GM12878 (cell line): ENCODE data around the gene SOX3. TPM values are rescaled to one million over a fixed set of nuclear protein-coding genes. Genes with fewer than 3 reads are reported as not detected.

ENCODE experiments used
- ATAC-seq: fragments of 200-7000 bp; cut with Tn5 transposase; 3 replicates; pipeline ENCODE4 v1.9.1; 2020; ENCODE audit warnings: mild to moderate bottlenecking, moderate library complexity
- BruUV-seq: library from RNA; stranded (reverse); fragments of 400-500 nt; replicated peaks from 2 replicates; lab custom pipeline; 2021; lab: Mats Ljungman, UMichigan
- CTCF ChIA-PET: fragments of 300-600 bp; sonication (Branson Sonifier 250); formaldehyde crosslinking; extraction: SDS; loops from one replicate; lab custom pipeline; 2021; ENCODE audit warnings: inconsistent platforms; lab: Yijun Ruan, JAX
- POLR2A ChIA-PET: fragments of 350-600 bp; formaldehyde crosslinking; extraction: SDS; loops from one replicate; lab custom pipeline; 2021; ENCODE audit warnings: inconsistent platforms; lab: Charles Lee
- RAD21 ChIA-PET: fragments of 300-600 bp; sonication (Branson Sonifier 250); formaldehyde crosslinking; loops from one replicate; lab custom pipeline; 2023; ENCODE audit warnings: antibody characterized with exemption; ENCODE audit not compliant: unreplicated experiment; lab: Charles Lee
- SMC1A ChIA-PET: fragments of 300-600 bp; sonication (Branson Sonifier 250); formaldehyde crosslinking; loops from one replicate; lab custom pipeline; 2023; ENCODE audit not compliant: unreplicated experiment, uncharacterized antibody; lab: Charles Lee
- DNase-seq: peaks from one replicate; pipeline ENCODE4 v3.0.0-alpha.2; 2011; ENCODE audit warnings: low read depth, low spot score
- FAIRE-seq: peaks from 3 replicates; lab custom pipeline; 2011; peaks lifted over from hg19 to GRCh38; lab: Jason Lieb, UNC
- H2AFZ ChIP-seq: 2 replicates; pipeline ENCODE4 v1.6.0; 2011; ENCODE audit warnings: low read depth, low read length, control low read depth; ENCODE audit not compliant: control insufficient read depth
- H3K27ac ChIP-seq: 2 replicates; pipeline ENCODE4 v1.5.1; 2011; ENCODE audit warnings: control low read depth; ENCODE audit not compliant: control insufficient read depth, insufficient read depth
- H3K27me3 ChIP-seq, 2 experiments: replicated peaks in 1 of 2; 2 replicates each; pipeline versions ENCODE4 v1.6.0 to v1.6.1; 2011; ENCODE audit warnings: low read length in 1 of 2; ENCODE audit not compliant: control insufficient read depth in 2 of 2, insufficient read depth in 2 of 2
- H3K36me3 ChIP-seq, 2 experiments: 2 replicates each; pipeline ENCODE4 v1.5.1; 2011; ENCODE audit warnings: low read length in 1 of 2; ENCODE audit not compliant: control insufficient read depth in 2 of 2, insufficient read depth in 2 of 2
- H3K4me1 ChIP-seq: 2 replicates; pipeline ENCODE4 v1.6.1; 2011; ENCODE audit warnings: mild to moderate bottlenecking, low read length, moderate library complexity, mixed read lengths; ENCODE audit not compliant: control insufficient read depth, insufficient read depth
- H3K4me2 ChIP-seq: 2 replicates; pipeline ENCODE4 v1.6.0; 2011; ENCODE audit warnings: control low read depth; ENCODE audit not compliant: control insufficient read depth, insufficient read depth
- H3K4me3 ChIP-seq: fragments of 200-600 bp; sonication (generic); 2 replicates; pipeline ENCODE4 v1.5.1; 2016
- H3K79me2 ChIP-seq: 2 replicates; pipeline ENCODE4 v1.6.0; 2011; ENCODE audit warnings: low read length; ENCODE audit not compliant: control insufficient read depth, insufficient read depth
- H3K9ac ChIP-seq: 2 replicates; pipeline ENCODE4 v1.8.0; 2011; ENCODE audit warnings: low read length, control low read depth, mixed read lengths; ENCODE audit not compliant: control insufficient read depth, insufficient read depth
- H3K9me3 ChIP-seq: replicated peaks from 3 replicates; pipeline ENCODE4 v1.5.1; 2011; ENCODE audit warnings: mild to moderate bottlenecking, low read length; ENCODE audit not compliant: control insufficient read depth, insufficient read depth
- H4K20me1 ChIP-seq: 2 replicates; pipeline ENCODE4 v1.6.0; 2011; ENCODE audit not compliant: control insufficient read depth, insufficient read depth
- CREM ChIP-seq: IDR thresholded peaks from 2 replicates; pipeline ENCODE4 v1.6.1; 2014; ENCODE audit warnings: antibody characterized with exemption, low read depth
- EED ChIP-seq: sonication (generic); IDR thresholded peaks from 2 replicates; pipeline ENCODE4 v1.6.1; 2016; ENCODE audit warnings: antibody characterized with exemption, low read depth
- HDAC6 ChIP-seq: fragments of 200-600 bp; sonication (generic); IDR thresholded peaks from one replicate; pipeline ENCODE4 v1.8.0; 2017; ENCODE audit warnings: antibody characterized with exemption; ENCODE audit not compliant: unreplicated experiment
- IKZF2 ChIP-seq, 2 experiments: fragments of 450-650 bp; IDR thresholded peaks; 2 replicates each; pipeline ENCODE4 v1.6.1; 2017; ENCODE audit warnings: mild to moderate bottlenecking in 2 of 2, moderate library complexity in 2 of 2
- NFXL1 ChIP-seq: fragments of 450-650 bp; IDR thresholded peaks from 2 replicates; pipeline ENCODE4 v1.6.1; 2017; ENCODE audit warnings: antibody characterized with exemption, mild to moderate bottlenecking, borderline replicate concordance
- RAD51 ChIP-seq: fragments of 450-650 bp; IDR thresholded peaks from 2 replicates; pipeline ENCODE4 v1.6.1; 2016; ENCODE audit warnings: moderate library complexity, mild to moderate bottlenecking, inconsistent platforms
- RELA ChIP-seq: fragments of 450-650 bp; IDR thresholded peaks from 2 replicates; pipeline ENCODE4 v1.8.0; 2014; ENCODE audit warnings: borderline replicate concordance; ENCODE audit not compliant: partially characterized antibody
- SMC3 ChIP-seq: IDR thresholded peaks from 2 replicates; pipeline ENCODE4 v1.6.1; 2011; ENCODE audit warnings: low read length, improper control_type of control experiment, borderline replicate concordance
- TCF7 ChIP-seq: IDR thresholded peaks from 2 replicates; pipeline ENCODE4 v1.6.1; 2014; ENCODE audit warnings: antibody characterized with exemption, borderline replicate concordance
- WGBS: methylation state at CpG from one replicate; pipeline ENCODE4 v1.1.6; 2016; ENCODE audit warnings: low lambda C conversion rate; ENCODE audit not compliant: insufficient replicate concordance, insufficient coverage; ENCODE audit errors: missing lambda C conversion rate; 5-methylcytosine and 5-hydroxymethylcytosine counted together
- in situ Hi-C: fragments of 300-500 bp; cut with MboI; formaldehyde crosslinking; loops from 9 replicates; pipeline ENCODE4 v1.14.3; 2018; ENCODE audit warnings: mixed read lengths
- intact Hi-C: fragments of 100-400 bp; cut with micrococcal nuclease; formaldehyde crosslinking; loops from one replicate; pipeline ENCODE4 v1.14.2; 2022; ENCODE audit not compliant: unreplicated experiment
- polyA plus RNA-seq, 11 experiments: library from polyadenylated mRNA; depleted of rRNA in 4 of 11; unstranded in 6 of 11; stranded (reverse) in 5 of 11; fragments of >200 nt; fragmentation: Nextera tagmentation in 4 of 11; fragmentation: Illumina TruSeq in 1 of 11; extraction: Ambion mirVana in 4 of 11; extraction: Trizol in 1 of 11; gene quantifications; 1 replicate in 1 of 11; 2 replicates in 10 of 11; pipeline versions ENCODE4 v1.2.1 to v1.2.3, GENCODE V29; 2011 to 2016; ENCODE audit warnings: inconsistent platforms in 2 of 11, missing spikeins in 2 of 11, low read depth in 1 of 11
- total RNA-seq, 4 experiments: library from RNA; depleted of rRNA in 3 of 4; stranded (reverse); fragments of >200 nt in 3 of 4; fragmentation: Illumina TruSeq in 1 of 4; extraction: Trizol in 1 of 4; gene quantifications; 2 replicates each; pipeline versions ENCODE4 v1.2.1 to v1.2.3, GENCODE V29; 2013 to 2021
- TF ChIP-seq, protein P1 (sequence below), 3 experiments: IDR thresholded peaks in 2 of 3; conservative IDR thresholded peaks in 1 of 3; 2 replicates each; pipeline ENCODE4 v1.5.1; 2011; ENCODE audit warnings: low read depth in 3 of 3, low read length in 3 of 3, mild to moderate bottlenecking in 3 of 3, control low read depth in 2 of 3, moderate library complexity in 2 of 3, inconsistent platforms in 1 of 3, mixed read lengths in 1 of 3; ENCODE audit not compliant: control insufficient read depth in 2 of 3, insufficient read depth in 1 of 3; ENCODE audit errors: extremely low read depth in 1 of 3

The SOX3 gene
- total and polyA plus RNA-seq, 10 of the 15 experiments (the other 5 are each of a cell fraction or from before 2014, with no cell fraction given) = not detected

DNA sequence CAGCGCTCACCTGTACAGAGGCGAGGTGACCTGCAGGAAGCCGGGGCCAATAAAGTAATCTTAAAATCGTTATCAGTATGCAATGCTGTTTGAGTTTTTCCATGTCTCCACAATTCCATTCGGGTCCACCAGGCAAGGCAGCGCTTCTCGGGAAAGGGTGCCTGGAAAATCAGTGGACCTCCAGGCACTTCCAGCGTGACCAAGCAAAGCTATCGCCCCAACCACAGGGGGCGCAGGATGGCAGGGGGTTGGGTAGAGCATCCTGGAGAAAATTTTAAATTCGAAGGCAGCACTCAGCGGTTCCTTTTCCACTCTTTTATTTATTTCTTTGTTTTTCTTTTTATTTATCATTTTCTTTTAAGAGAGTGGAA lies 5.4 kb upstream of the SOX3 start:
- no TSS peak for BruUV-seq
- ChIA-PET SMC1A (no interaction called here), RAD21 (no interaction called here), POLR2A (no interaction called here), CTCF (no interaction called here)
- in situ Hi-C loops = no loop called here
- intact Hi-C loops = no loop called here
- no peak overlapping the region for H3K9ac ChIP-seq
- H3K36me3 ChIP-seq = no peaks in the 10 kb centered on the region
- DNase-seq (no peak), ATAC-seq (no peak), FAIRE-seq (no peak)
- H4K20me1 ChIP-seq = no peaks in the 10 kb centered on the region
- no peak overlapping the region for H3K27ac ChIP-seq
- no peaks in the 10 kb centered on the region for H3K27me3 ChIP-seq
- TF ChIP-seq IKZF2 (IDR thresholded peaks at IDR 0.05) (no peak), RAD51 (no peak), TCF7 (no peak)
- H3K4me1 ChIP-seq = no peaks in the 10 kb centered on the region
- H3K79me2 ChIP-seq = no peaks in the 10 kb centered on the region
- no peak overlapping the region for H2AFZ ChIP-seq
- peaks cover 1% of the 10 kb centered on the region; the same call in 1 of the 3 replicates for H3K9me3 ChIP-seq
- H3K4me2 ChIP-seq = no peak overlapping the region
- WGBS = 22% methylated on average over 12 of the region's 12 CpGs
- no peak overlapping the region for H3K4me3 ChIP-seq

DNA sequence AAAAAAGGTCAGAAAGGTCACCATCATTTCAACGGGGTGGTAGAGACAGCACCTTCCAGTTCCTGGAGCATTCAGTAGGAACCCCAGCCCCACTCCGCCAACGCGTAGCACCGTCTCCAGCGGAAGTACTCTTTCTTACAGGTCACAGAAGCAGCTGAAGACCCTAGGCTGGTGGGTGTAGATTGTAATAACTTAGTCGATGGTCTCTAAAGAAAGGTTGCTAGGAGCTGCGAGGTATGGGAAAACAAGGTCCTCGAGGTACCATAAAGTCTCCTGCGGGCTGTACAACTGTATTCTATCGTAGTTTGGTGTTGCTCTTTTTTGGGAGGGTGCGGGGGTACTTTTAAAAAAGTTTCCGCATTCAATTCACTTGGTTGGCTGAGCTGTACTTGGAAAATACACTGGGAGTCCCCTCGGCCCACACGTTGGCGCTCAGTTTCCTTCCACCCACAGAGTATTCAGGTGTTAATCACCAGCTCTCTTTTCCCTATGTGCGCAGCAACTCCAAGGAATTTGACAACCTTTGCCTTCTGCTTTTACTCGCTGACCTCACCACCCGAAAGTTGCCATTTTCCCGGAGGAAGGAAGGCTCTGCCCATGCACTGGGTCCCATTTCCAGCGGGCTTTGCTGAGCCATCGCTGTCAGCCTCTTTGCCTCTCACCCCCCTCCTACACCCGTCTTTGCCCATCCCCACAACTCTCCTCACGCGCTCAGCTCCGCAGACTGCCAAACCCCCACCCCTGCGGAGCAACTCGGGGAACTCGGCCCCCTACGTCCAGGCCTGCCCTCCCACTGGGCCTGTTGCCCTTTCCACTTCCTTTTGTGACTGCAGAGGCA lies 4.8 kb upstream of the SOX3 start:
- Histone ChIP-seq H3K4me3 (no peak overlapping the region), H3K27me3 (no peaks in the 10 kb centered on the region), H2AFZ (no peak overlapping the region), H3K9me3 (peaks cover 3% of the 10 kb centered on the region; the same call in 1 of the 3 replicates), H3K9ac (no peak overlapping the region), H3K27ac (no peak overlapping the region), H3K36me3 (no peaks in the 10 kb centered on the region), H4K20me1 (no peaks in the 10 kb centered on the region), H3K79me2 (no peaks in the 10 kb centered on the region), H3K4me2 (no peak overlapping the region), H3K4me1 (no peaks in the 10 kb centered on the region)
- WGBS = 41% methylated on average over 25 of the region's 30 CpGs
- POLR2A ChIA-PET = no interaction called here
- FAIRE-seq = no peak
- no peak for TF ChIP-seq HDAC6
- TF ChIP-seq NFXL1 = no peak
- no peak for TF ChIP-seq EED
- TF ChIP-seq, protein P1, sequence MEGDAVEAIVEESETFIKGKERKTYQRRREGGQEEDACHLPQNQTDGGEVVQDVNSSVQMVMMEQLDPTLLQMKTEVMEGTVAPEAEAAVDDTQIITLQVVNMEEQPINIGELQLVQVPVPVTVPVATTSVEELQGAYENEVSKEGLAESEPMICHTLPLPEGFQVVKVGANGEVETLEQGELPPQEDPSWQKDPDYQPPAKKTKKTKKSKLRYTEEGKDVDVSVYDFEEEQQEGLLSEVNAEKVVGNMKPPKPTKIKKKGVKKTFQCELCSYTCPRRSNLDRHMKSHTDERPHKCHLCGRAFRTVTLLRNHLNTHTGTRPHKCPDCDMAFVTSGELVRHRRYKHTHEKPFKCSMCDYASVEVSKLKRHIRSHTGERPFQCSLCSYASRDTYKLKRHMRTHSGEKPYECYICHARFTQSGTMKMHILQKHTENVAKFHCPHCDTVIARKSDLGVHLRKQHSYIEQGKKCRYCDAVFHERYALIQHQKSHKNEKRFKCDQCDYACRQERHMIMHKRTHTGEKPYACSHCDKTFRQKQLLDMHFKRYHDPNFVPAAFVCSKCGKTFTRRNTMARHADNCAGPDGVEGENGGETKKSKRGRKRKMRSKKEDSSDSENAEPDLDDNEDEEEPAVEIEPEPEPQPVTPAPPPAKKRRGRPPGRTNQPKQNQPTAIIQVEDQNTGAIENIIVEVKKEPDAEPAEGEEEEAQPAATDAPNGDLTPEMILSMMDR (IDR thresholded peaks at IDR 0.05 in 2 of 3, conservative IDR thresholded peaks at IDR 0.05 in 1 of 3; ENCODE audit: control insufficient read depth in 2 of 3, extremely low read depth in 1 of 3, insufficient read depth in 1 of 3, low read depth in 3 of 3, low read length in 3 of 3) = no peak
- TF ChIP-seq CREM = no peak
- no peak for TF ChIP-seq RELA
- TF ChIP-seq SMC3 = no peak
- intact Hi-C loops = no loop called here
- no peak for ATAC-seq
- BruUV-seq = no TSS peak
- SMC1A ChIA-PET = interaction anchor here (0.6 kb wide), 1 partner anchor 1681 kb away, joined by 3 read pairs; no protein-coding TSS in a partner anchor
- RAD21 ChIA-PET = no interaction called here
- DNase-seq = no peak
- CTCF ChIA-PET = no interaction called here
- in situ Hi-C loops = no loop called here
